Measurements from ENCODE around the gene OR4A15.

Gene OR4A15

DNA sequence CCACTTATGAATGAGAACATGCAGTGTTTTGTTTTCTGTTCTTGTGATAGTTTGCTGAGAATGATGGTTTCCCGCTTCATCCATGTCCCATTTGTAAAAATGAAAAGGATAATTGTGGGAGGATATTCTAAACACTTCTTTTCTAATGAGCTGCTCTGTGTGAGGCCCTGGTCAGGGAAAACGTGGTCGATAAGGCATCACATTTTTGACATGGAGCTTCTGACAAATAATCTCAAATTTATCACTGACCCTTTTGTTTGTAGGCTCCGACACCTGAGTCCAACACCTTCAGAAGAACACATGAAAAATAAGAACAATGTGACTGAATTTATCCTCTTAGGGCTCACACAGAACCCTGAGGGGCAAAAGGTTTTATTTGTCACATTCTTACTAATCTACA lies at the start of gene OR4A15:
Gene OR4A15 (plus strand): TSS at position 301 of the 400 bp plus-strand sequence. CDS start 0 bp downstream, at position 301.
- no peak for DNase-seq (ENCODE audit: low spot score)
- in situ Hi-C loops (cut with MboI; ENCODE audit: low pct_unique_long_range_greater_than_20kb, low sequenced_read_pairs, unreplicated experiment): no loop called here
- no peak for TF ChIP-seq CTCF (IDR thresholded peaks at IDR 0.05; ENCODE audit: extremely low read depth, insufficient read depth, missing control alignments)

- in situ Hi-C loops (cut with MboI; ENCODE audit: low pct_unique_long_range_greater_than_20kb, low sequenced_read_pairs, unreplicated experiment): no loop called here
- TF ChIP-seq CTCF (IDR thresholded peaks at IDR 0.05; ENCODE audit: extremely low read depth, insufficient read depth, missing control alignments): no peak
- DNase-seq (ENCODE audit: low spot score): no peak
Measured at GRCh38 chr11:55324500-55324899, 43.3 kb upstream of the OR4A15 start.

DNA sequence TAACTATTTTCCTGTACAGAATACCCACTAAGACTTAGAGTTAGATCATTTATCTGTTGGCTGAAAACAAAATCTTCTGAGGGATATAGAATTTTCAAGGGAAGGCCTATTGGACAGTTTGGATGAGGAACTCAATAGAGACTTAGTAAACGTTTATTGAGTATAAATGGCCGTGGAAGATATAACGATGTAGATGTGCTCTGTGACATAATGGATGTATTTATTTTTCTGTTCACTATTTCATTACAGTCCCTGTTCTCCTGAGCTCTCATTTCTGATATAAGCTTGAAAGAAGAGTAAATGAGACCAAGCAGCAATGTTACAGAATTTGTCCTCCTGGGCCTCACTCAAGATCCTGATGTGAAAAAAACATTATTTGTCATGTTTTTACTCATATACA lies 24.9 kb upstream of the OR4A15 start, which contains the start of gene OR4A16:
Gene OR4A16 (plus strand): TSS at position 301 of the 400 bp plus-strand sequence. CDS start 0 bp downstream, at position 301.
- in situ Hi-C loops (cut with MboI; ENCODE audit: low pct_unique_long_range_greater_than_20kb, low sequenced_read_pairs, unreplicated experiment): no loop called here
- no peak for DNase-seq (ENCODE audit: low spot score)
- TF ChIP-seq CTCF (IDR thresholded peaks at IDR 0.05; ENCODE audit: extremely low read depth, insufficient read depth, missing control alignments): no peak

DNA sequence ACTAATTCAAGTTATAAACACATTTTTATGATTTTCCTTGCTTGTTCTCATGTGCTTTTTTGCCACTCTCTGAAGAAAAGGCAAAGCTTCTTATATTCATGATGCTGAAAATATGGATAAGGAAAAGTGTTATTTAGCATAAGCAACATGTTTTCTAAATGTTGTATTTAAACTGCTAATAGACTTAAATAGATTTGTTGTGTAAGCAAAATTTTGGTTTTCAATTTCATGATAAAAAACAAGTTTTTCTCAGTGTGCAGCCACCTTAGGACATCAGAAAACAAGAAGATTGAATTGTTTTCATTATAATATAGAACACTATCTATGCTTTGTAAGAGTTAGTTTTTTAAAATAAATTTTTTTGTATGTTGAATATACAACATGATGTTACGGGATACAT lies 22.5 kb upstream of the OR4A15 start:
- TF ChIP-seq CTCF (IDR thresholded peaks at IDR 0.05; ENCODE audit: extremely low read depth, insufficient read depth, missing control alignments): no peak
- no peak for DNase-seq (ENCODE audit: low spot score)
- in situ Hi-C loops (cut with MboI; ENCODE audit: low pct_unique_long_range_greater_than_20kb, low sequenced_read_pairs, unreplicated experiment): no loop called here

DNA sequence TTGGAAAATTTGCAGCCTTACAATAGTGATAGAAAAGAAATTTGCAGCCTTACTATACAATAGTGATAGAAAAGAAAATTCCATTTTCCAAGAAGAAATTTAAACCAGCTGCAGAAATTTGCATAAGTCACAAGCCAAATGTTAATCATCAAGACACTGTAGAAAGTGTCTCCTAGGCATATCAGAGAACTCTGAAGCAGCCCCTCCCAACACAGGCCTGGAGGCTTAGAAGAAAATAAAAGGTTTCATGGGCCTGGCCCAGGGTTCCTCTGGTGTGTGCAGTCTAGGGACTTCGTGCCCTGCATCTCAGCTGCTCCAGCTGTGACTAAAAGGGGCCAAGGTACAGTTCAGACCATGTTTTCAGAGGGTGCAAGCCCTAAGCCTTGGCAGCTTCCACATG lies 18.7 kb upstream of the OR4A15 start:
- in situ Hi-C loops (cut with MboI; ENCODE audit: low pct_unique_long_range_greater_than_20kb, low sequenced_read_pairs, unreplicated experiment): no loop called here
- DNase-seq (ENCODE audit: low spot score): no peak
- TF ChIP-seq CTCF (IDR thresholded peaks at IDR 0.05; ENCODE audit: extremely low read depth, insufficient read depth, missing control alignments): no peak

GRCh38 chr11:55357560-55358184 lies 10.1 kb upstream of the OR4A15 start:
- no peak for TF ChIP-seq CTCF (IDR thresholded peaks at IDR 0.05; ENCODE audit: extremely low read depth, insufficient read depth, missing control alignments)
- DNase-seq (ENCODE audit: low spot score): no peak
- in situ Hi-C loops (cut with MboI; ENCODE audit: low pct_unique_long_range_greater_than_20kb, low sequenced_read_pairs, unreplicated experiment): no loop called here

Measured in GM13977 (cell line).